SK-N-SH (cell line): ENCODE data around the gene PYCR2. TPM values are rescaled to one million over a fixed set of nuclear protein-coding genes. Genes with fewer than 3 reads are reported as not detected.
"Not testable (repeated sequence)": the region's sequence is repeated elsewhere in the genome, so short reads cannot be mapped to it uniquely, and the experiment has no call there.

Experiments used
- CTCF ChIA-PET: fragments of 300-600, 350-600 bp; formaldehyde crosslinking; extraction: SDS; loops from one replicate; lab custom pipeline; 2021; lab: Yijun Ruan, JAX
- POLR2A ChIA-PET: fragments of 350-600 bp; sonication (Branson Sonifier 250); formaldehyde crosslinking; extraction: SDS; loops from one replicate; lab custom pipeline; 2020; ENCODE audit warnings: antibody characterized with exemption, inconsistent platforms; lab: Yijun Ruan, JAX
- DNase-seq: peaks from one replicate; pipeline ENCODE4 v3.0.0; 2012
- H2AFZ ChIP-seq: fragments of 200-600 bp; sonication (generic); 2 replicates; pipeline ENCODE4 v1.8.1; 2016; ENCODE audit warnings: antibody characterized with exemption, mild to moderate bottlenecking, low read depth
- H3F3A ChIP-seq: fragments of 200-600 bp; sonication (generic); replicated peaks from 2 replicates; pipeline ENCODE3; 2016; ENCODE audit warnings: antibody characterized with exemption, mild to moderate bottlenecking; ENCODE audit not compliant: insufficient read depth
- H3K27ac ChIP-seq, 2 experiments: fragments of 200-500 bp in 1 of 2; fragments of 200-600 bp in 1 of 2; sonication (Bioruptor generic) in 1 of 2; sonication (generic), shearing (Covaris generic) in 1 of 2; 2 replicates each; pipeline versions ENCODE4 v1.5.1 to v1.6.1; 2014 to 2016; ENCODE audit warnings: low read depth in 2 of 2, inconsistent platforms in 1 of 2, low read length in 1 of 2, mild to moderate bottlenecking in 1 of 2, mixed read lengths in 1 of 2
- H3K27me3 ChIP-seq: fragments of 200-600 bp; sonication (generic), shearing (Covaris generic); 2 replicates; pipeline ENCODE4 v1.6.1; 2016; ENCODE audit warnings: mixed run types; ENCODE audit not compliant: insufficient read depth
- H3K36me3 ChIP-seq, 2 experiments: fragments of 200-500 bp in 1 of 2; fragments of 200-600 bp in 1 of 2; sonication (Bioruptor generic) in 1 of 2; sonication (generic) in 1 of 2; replicated peaks in 1 of 2; 2 replicates each; pipeline versions ENCODE3 to v1.5.1; 2014 to 2016; ENCODE audit warnings: low read length in 1 of 2, mild to moderate bottlenecking in 1 of 2; ENCODE audit not compliant: insufficient read depth in 2 of 2, control insufficient read depth in 1 of 2
- H3K4me1 ChIP-seq, 2 experiments: fragments of 200-500 bp in 1 of 2; fragments of 200-600 bp in 1 of 2; sonication (Bioruptor generic) in 1 of 2; sonication (generic), shearing (Covaris generic) in 1 of 2; 2 replicates each; pipeline versions ENCODE4 v1.5.1 to v1.6.1; 2014 to 2016; ENCODE audit warnings: low read depth in 1 of 2, low read length in 1 of 2, mixed run types in 1 of 2; ENCODE audit not compliant: insufficient read depth in 2 of 2, control insufficient read depth in 1 of 2
- H3K4me2 ChIP-seq: fragments of 200-600 bp; sonication (generic), shearing (Covaris generic); 2 replicates; pipeline ENCODE4 v1.6.1; 2017; ENCODE audit warnings: mixed run types
- H3K4me3 ChIP-seq, 2 experiments: fragments of 200-500 bp in 1 of 2; fragments of 200-600 bp in 1 of 2; sonication (Bioruptor generic) in 1 of 2; sonication (generic), shearing (Covaris generic) in 1 of 2; 2 replicates each; pipeline versions ENCODE4 v1.5.1 to v1.8.1; 2014 to 2016; ENCODE audit warnings: low read depth in 2 of 2, inconsistent platforms in 1 of 2, low read length in 1 of 2, mild to moderate bottlenecking in 1 of 2, mixed read lengths in 1 of 2, moderate library complexity in 1 of 2
- H3K79me2 ChIP-seq: fragments of 200-600 bp; sonication (generic); 2 replicates; pipeline ENCODE4 v1.8.1; 2017; ENCODE audit warnings: mild to moderate bottlenecking; ENCODE audit not compliant: insufficient read depth
- H3K9ac ChIP-seq: fragments of 200-600 bp; sonication (generic); 2 replicates; pipeline ENCODE4 v1.6.1; 2017; ENCODE audit warnings: mixed run types
- H3K9me2 ChIP-seq: fragments of 200-600 bp; sonication (generic); 2 replicates; pipeline ENCODE4 v1.6.1; 2017; ENCODE audit warnings: mixed run types
- H3K9me3 ChIP-seq: fragments of 200-600 bp; sonication (generic); 2 replicates; pipeline ENCODE4 v1.6.1; 2017; ENCODE audit warnings: mixed run types, mild to moderate bottlenecking, moderate library complexity
- H4K20me1 ChIP-seq: fragments of 200-600 bp; sonication (generic); 2 replicates; pipeline ENCODE4 v1.6.1; 2017; ENCODE audit warnings: mild to moderate bottlenecking, mixed run types; ENCODE audit not compliant: insufficient read depth
- CTCF ChIP-seq: fragments of 200-600 bp; sonication (generic); IDR thresholded peaks from 2 replicates; pipeline ENCODE4 v1.6.1; 2017; ENCODE audit warnings: antibody characterized with exemption, mild to moderate bottlenecking, moderate library complexity
- FOXM1 ChIP-seq: IDR thresholded peaks from 2 replicates; pipeline ENCODE4 v1.4.0; 2012; ENCODE audit warnings: low read depth, mild to moderate bottlenecking
- MXI1 ChIP-seq: IDR thresholded peaks from 2 replicates; pipeline ENCODE4 v1.6.1; 2012; ENCODE audit warnings: mild to moderate bottlenecking, low read depth, low read length, improper control_type of control experiment
- PBX3 ChIP-seq: IDR thresholded peaks from 2 replicates; pipeline ENCODE4; 2012
- RXRA ChIP-seq: IDR thresholded peaks from 2 replicates; pipeline ENCODE4 v1.4.0; 2012; ENCODE audit warnings: low read depth, mild to moderate bottlenecking, borderline replicate concordance
- SIN3A ChIP-seq: IDR thresholded peaks from 2 replicates; pipeline ENCODE4 v1.6.1; 2012; ENCODE audit warnings: low read depth, mild to moderate bottlenecking, low read length, moderate library complexity, borderline replicate concordance
- WGBS: methylation state at CpG from one replicate; pipeline ENCODE4 v1.1.6; 2017; ENCODE audit warnings: low lambda C conversion rate; 5-methylcytosine and 5-hydroxymethylcytosine counted together
- polyA plus RNA-seq, 3 experiments: library from polyadenylated mRNA; depleted of rRNA; stranded (reverse); fragments of >200 nt; gene quantifications; 2 replicates each; pipeline ENCODE4 v1.2.3, GENCODE V29; 2012

PYCR2 gene
- polyA plus RNA-seq, 1 of the 3 experiments (the other 2 are of a cell fraction): 95.3 TPM

- WGBS: 90% methylated on average over 7 of the region's 69 CpGs
- CTCF ChIA-PET: interaction anchor here (2.9 kb wide), 1 partner anchor 464 kb away, joined by 15 read pairs; no protein-coding TSS in a partner anchor
- POLR2A ChIA-PET: not testable (repeated sequence)
Observed at GRCh38 chr1:225939097-225939938, 15.3 kb upstream of the PYCR2 start.

GRCh38 chr1:225937048-225937968, 13.3 kb upstream of the PYCR2 start:
- no peak for DNase-seq
- H3K79me2 ChIP-seq: no peaks in the 10 kb centered on the region
- no peaks in the 10 kb centered on the region for H3K27me3 ChIP-seq
- 93% methylated on average over 17 of the region's 21 CpGs for WGBS
- H3K4me3 ChIP-seq: no peak overlapping the region
- no peaks in the 10 kb centered on the region for H3K9me3 ChIP-seq
- H3K27ac ChIP-seq: no peak overlapping the region
- POLR2A ChIA-PET: no interaction called here
- CTCF ChIA-PET: interaction anchor here (0.6 to 2.7 kb wide), 6 partner anchors 24 to 463 kb away, joined by 3 to 12 read pairs (median 4); no protein-coding TSS in a partner anchor
- H3K36me3 ChIP-seq: no peaks in the 10 kb centered on the region
- peaks cover 0 to 19% of the 10 kb centered on the region in 2 experiments; a peak in 1 of 4 replicates for H3K4me1 ChIP-seq
- H3K9me2 ChIP-seq: no peaks in the 10 kb centered on the region
- H3F3A ChIP-seq: no peaks in the 10 kb centered on the region
- TF ChIP-seq PBX3 (no peak), RXRA (no peak), CTCF (no peak), SIN3A (no peak), MXI1 (no peak), FOXM1 (no peak)
- H4K20me1 ChIP-seq: no peaks in the 10 kb centered on the region
- H2AFZ ChIP-seq: no peak overlapping the region
- H3K4me2 ChIP-seq: no peak overlapping the region
- H3K9ac ChIP-seq: no peak overlapping the region

More at GRCh38 chr1:225939097-225939938, 15.3 kb upstream of the PYCR2 start:
- H3K4me2 ChIP-seq, H3K36me3 ChIP-seq, H3K79me2 ChIP-seq, H2AFZ ChIP-seq, H3K27me3 ChIP-seq, H3K4me3 ChIP-seq, H3K27ac ChIP-seq, H3F3A ChIP-seq, H3K9me3 ChIP-seq, H3K9ac ChIP-seq, DNase-seq, H3K9me2 ChIP-seq, H4K20me1 ChIP-seq: not testable (repeated sequence)
- H3K4me1 ChIP-seq: peaks cover 0 to 19% of the 10 kb centered on the region in 2 experiments; a peak in 1 of 4 replicates
